GM18508 (cell line): Measurements from ENCODE around the gene TEK.
"Not testable (repeated sequence)": the region's sequence is repeated elsewhere in the genome, so short reads cannot be mapped to it uniquely, and the experiment has no call there.

Experiments used
- ATAC-seq: cut with Tn5 transposase; IDR thresholded peaks from one replicate; pipeline ENCODE4 v1.9.1; 2021; ENCODE audit warnings: moderate number of reproducible peaks; ENCODE audit not compliant: insufficient read depth, unreplicated experiment

Gene TEK

GRCh38 chr9:27205198-27205597, 96.2 kb downstream of the TEK start:
- ATAC-seq = no peak

- ATAC-seq = no peak
Observed at GRCh38 chr9:27206041-27206440, 97.0 kb downstream of the TEK start.

GRCh38 chr9:27209034-27209433, 100.0 kb downstream of the TEK start:
- ATAC-seq = no peak

- no peak for ATAC-seq
Observed at GRCh38 chr9:27210588-27210987, 101.6 kb downstream of the TEK start.

GRCh38 chr9:27212191-27212590, 103.2 kb downstream of the TEK start:
- ATAC-seq = no peak

- ATAC-seq = no peak
Observed at GRCh38 chr9:27212621-27213020, 103.6 kb downstream of the TEK start.

- ATAC-seq = no peak
Observed at GRCh38 chr9:27227192-27227591, 118.2 kb downstream of the TEK start.

GRCh38 chr9:27239648-27240047, 130.6 kb downstream of the TEK start:
- ATAC-seq = not testable (repeated sequence)

GRCh38 chr9:27247756-27248155, 138.7 kb downstream of the TEK start:
- peak; percentile 82 for ATAC-seq

GRCh38 chr9:27248702-27249101, 139.7 kb downstream of the TEK start:
- no peak for ATAC-seq

GRCh38 chr9:27258662-27259061, 149.6 kb downstream of the TEK start:
- no peak for ATAC-seq

- no peak for ATAC-seq
Observed at GRCh38 chr9:27260789-27261516, 151.9 kb downstream of the TEK start.

GRCh38 chr9:27261517-27262211, 152.6 kb downstream of the TEK start:
- no peak for ATAC-seq

GRCh38 chr9:27272103-27272502, 163.1 kb downstream of the TEK start:
- ATAC-seq = no peak

GRCh38 chr9:27273186-27273585, 164.2 kb downstream of the TEK start:
- no peak for ATAC-seq

GRCh38 chr9:27276193-27277030, 167.4 kb downstream of the TEK start:
- no peak for ATAC-seq

- no peak for ATAC-seq
Observed at GRCh38 chr9:27278374-27278773, 169.3 kb downstream of the TEK start.

- ATAC-seq = no peak
Observed at GRCh38 chr9:27279611-27280010, 170.6 kb downstream of the TEK start.
